ENCODE measurements around the gene NENF.
"Not testable (repeated sequence)": the region's sequence is repeated elsewhere in the genome, so short reads cannot be mapped to it uniquely, and the experiment has no call there.

NENF gene

GRCh38 chr1:212460376-212460775, 27.7 kb downstream of the NENF start:
- DNase-seq (ENCODE audit: low read depth in 3 of 3) = no peak

- no peak for DNase-seq (ENCODE audit: low read depth in 3 of 3)
Measured at GRCh38 chr1:212461916-212462660, 29.4 kb downstream of the NENF start.

DNA sequence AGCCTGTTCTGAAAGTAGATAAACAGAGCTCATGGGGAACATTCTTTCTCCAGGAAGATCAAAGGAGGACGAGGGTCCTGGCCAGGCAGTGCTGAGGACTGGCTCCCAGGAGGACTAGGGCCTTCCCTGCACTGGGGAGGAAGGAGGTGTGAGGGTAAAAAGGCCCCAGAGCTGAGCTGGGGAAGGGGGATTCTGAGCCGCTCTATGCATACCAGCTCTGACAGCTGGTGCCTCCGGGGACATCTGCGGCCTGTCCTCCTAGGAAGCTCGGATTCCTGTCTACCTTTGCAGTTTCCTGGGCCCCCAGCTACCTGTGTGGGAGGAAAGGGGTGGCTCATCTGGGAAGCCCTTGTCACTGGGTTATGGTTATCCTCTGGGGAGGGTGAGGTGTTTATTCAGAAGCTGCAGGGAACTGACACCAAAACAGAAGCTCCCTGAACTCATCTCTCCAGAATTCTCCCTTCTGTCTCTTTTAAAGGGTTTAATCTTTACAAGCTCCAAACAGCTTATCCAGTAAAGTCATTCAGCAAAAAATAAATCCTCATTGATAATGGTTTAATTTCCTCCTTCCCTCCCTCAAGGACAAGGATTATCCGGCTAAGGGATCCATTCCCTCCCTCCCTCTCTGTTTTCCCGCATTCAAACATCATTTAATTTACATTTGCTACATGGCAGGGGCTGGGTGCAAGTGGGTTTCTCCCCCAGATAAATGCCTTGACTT, 31.0 kb downstream of the NENF start:
- no peak for DNase-seq (ENCODE audit: low read depth in 3 of 3)

DNA sequence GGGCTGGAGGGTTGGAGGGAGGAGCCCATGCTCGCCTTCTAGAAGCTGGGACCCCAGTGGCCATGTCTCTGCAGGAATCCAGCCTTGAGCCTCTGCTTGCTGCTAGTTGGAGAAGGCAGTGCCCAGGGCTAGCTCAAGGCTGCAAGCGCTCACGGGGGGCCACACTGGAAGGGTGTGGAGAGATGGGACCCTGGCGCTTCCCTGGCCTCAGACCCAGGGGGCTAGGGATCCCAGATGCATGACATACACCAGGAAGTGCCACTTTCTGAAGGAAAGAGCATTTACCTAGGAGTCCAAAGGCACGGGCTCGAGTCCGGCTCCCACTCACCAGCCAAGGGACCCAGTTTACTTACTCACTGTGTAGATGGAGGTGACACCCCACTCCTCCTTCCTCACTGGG, 32.6 kb downstream of the NENF start:
- no peak for DNase-seq (ENCODE audit: low read depth in 3 of 3)

DNA sequence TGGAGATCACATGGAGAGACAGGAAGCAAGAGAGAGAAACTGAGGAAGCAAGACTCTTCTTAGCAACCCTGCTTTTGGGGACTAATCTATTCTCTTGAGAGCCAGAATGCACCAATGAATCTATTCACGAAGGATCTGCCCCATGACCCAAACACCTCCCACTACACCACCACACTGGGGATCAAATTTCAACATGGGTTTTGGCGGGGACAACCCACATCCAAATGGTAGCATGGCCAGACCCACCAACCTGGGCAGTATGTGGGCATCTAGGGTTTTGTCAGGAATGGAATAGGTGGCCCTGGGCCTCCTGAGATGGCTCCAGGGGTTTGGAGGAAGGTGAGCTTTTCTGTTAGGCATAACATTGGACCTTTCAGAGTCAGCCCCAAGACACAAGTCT, 33.7 kb downstream of the NENF start:
- DNase-seq (ENCODE audit: low read depth in 3 of 3) = no peak

GRCh38 chr1:212466898-212467650, 34.4 kb downstream of the NENF start:
- no peak for DNase-seq (ENCODE audit: low read depth in 3 of 3)

DNA sequence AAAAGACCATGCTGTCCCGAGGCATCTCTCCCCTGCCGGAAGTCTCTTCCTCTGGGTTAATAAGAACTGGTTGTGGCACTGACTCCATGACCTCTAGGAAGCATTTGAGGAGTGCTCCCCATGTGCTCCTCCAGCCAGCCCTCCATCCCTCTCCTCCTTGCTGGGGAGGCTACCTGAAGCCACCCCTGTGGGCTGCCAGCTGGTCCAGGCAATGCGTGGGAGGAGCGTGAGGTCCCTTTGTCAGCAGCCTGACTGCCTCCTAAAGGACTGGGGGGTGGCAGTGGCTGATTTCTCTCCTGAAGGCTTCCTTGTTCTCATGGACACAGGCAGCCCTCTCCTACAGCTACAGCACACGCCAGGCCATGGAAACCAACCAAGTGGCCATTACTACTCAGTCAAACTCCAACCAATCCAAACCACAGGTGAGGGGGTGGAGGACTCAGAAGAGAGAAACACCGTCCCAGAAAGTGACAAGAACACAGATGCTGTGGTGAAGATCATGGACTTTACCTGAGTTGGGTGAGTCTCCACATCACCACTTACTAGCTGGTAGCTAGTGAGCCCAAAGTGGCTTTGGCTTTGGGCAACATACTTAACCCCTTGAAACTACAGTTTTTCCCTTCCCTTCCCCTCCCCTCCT, 35.2 kb downstream of the NENF start:
- no peak for DNase-seq (ENCODE audit: low read depth in 3 of 3)

DNA sequence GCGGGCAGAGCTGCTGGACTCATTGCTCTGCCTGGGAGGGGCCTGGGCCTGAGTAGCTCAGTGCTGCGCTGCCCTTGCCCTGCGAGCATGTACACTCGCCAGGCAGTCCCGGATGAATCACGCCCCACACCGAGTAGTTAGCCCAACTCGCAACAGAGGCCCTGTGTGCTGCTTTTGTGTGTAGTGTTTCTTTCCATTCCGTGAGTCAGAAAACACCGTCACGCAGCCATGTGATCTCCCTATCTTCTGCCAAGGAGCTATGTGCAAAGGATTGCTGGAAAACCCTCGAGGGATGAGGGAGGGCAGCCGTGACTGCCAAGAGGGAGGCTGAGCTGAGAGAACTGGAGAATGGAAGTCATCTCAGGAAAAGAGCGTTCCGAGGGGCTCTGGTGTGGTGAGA, 37.3 kb downstream of the NENF start:
- DNase-seq (ENCODE audit: low read depth in 3 of 3) = no peak

- no peak for DNase-seq (ENCODE audit: low read depth in 3 of 3)
Measured at GRCh38 chr1:212471286-212471685, 38.6 kb downstream of the NENF start.

DNA sequence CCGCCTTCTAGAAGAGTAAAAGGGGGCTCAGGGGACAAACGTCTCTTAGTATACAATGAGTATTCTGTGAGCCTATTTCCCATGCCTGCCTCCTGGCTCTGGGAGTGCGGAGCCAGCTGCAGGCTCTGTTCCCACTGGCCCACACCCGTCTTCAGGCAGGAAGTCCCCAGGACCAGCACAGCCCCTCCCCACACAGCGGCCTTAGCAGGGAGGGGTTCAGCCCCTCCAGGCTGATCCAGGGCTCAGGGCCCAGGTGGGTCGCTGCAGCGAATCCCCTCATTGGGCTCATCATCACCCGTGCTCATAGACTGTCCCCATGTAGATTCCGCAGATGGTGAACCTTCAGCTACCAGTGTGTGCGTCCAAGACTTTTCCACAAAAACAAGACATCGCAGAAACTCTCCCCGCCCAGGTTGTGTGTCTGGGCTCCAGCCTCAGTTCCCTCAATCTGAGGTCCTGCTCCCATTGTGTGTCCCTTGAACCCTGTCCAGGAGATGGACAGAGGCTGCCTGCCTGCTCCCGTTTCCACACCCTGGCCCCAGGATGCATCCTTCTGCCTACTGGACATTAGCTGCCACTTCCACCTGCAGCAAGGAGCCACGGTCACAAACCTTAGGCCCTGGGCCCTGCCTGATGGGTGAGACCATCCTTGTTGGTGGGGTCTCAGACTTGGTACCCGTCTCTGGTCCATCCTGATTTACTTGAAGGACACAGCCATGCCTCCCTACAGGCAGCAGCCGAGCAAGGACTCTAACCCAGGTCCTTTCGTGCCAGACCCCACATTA, 39.4 kb downstream of the NENF start:
- no peak for DNase-seq (ENCODE audit: low read depth in 3 of 3)

DNA sequence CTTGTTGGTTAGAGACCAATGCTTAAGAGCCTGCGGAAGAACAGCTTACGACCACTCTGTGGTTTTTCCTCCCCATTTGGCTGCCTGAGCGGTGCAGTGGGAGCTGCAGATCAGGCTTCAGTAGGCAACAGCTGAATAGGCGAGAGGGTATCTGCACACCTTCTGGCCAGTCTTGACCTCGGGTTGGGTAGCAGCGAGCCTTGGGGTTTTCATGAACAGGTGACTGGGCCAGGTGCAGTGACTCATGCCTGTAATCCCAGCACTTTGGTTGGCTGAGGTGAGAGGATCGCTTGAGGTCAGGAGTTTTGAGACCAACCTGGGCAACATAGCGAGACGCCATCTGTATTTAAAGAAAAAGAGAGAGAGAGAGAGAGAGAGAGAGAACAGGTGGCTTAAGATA, 41.0 kb downstream of the NENF start:
- no peak for DNase-seq (ENCODE audit: low read depth in 3 of 3)

GRCh38 chr1:212475151-212475550, 42.4 kb downstream of the NENF start:
- no peak for DNase-seq (ENCODE audit: low read depth in 3 of 3)

DNA sequence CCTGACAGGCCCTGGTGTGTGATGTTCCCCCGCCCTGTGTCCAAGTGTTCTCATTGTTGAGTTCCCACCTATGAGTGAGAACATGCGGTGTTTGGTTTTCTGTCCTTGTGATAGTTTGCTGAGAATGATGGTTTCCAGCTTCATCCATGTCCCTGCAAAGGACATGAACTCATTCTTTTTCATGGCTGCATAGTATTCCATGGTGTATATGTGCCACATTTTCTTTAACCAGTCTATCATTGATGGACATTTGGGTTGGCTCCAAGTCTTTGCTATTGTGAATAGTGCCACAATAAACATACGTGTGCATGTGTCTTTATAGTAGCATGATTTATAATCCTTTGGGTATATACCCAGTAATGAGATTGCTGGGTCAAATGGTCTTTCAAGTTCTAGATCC, 43.1 kb downstream of the NENF start:
- DNase-seq (ENCODE audit: low read depth in 3 of 3) = not testable (repeated sequence)

GRCh38 chr1:212477014-212477679, 44.4 kb downstream of the NENF start:
- DNase-seq (ENCODE audit: low read depth in 3 of 3) = peak; percentile 43 to 63 (median 60)

GRCh38 chr1:212477680-212478466, 45.2 kb downstream of the NENF start:
- no peak for DNase-seq (ENCODE audit: low read depth in 3 of 3)

DNA sequence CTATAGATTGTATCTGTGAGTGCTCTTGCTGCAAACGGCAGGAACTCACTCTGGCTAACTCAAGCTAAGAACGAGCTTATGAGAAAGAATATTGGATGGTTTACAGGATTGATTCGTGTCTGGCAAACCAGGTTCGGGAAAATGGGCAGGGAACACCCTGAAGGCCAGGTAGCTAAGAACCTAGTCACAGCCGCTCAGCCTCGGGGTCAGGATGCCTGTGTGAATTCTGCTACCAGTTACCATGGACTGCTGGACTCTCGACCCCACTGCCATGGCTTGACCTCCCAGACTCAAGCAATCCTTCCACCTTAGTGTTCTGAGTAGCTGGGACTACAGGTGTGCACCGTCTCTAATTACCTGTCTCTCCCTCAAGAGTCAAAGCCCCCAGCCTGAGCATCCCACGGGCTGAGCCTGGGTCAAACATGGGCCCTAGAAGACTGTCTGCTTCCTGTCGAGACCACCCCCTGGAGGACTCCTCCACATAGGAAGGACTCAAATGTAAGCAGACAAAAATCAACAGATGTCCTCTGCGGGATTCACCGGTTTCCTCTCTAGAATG, 45.8 kb downstream of the NENF start:
- DNase-seq (ENCODE audit: low read depth in 3 of 3) = no peak

GRCh38 chr1:212479188-212479587, 46.5 kb downstream of the NENF start:
- no peak for DNase-seq (ENCODE audit: low read depth in 3 of 3)

- DNase-seq (ENCODE audit: low read depth in 3 of 3) = not testable (repeated sequence)
Measured at GRCh38 chr1:212480711-212481437, 48.2 kb downstream of the NENF start.

DNA sequence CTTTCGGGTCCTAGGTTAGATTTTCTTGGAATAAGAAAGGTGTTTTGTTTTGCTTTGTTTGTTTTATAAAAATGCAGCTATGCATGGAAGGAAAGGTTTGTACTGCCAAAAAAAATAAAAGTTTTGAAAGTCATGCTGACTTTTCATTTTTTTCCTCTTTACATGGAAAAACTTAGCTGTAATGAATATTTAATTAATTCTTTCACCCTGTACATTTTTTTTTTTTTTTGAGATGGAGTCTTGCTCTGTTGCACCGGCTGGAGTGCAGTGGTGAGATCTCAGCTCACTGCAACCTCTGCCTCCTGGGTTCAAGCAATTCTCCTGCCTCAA, 48.7 kb downstream of the NENF start:
- DNase-seq (ENCODE audit: low read depth in 3 of 3) = no peak

All from stimulated activated CD4-positive, alpha-beta T cell treated with anti-CD3 and anti-CD28 coated beads, TNF-alpha, amount 100 ng/mL, for 4 hours (primary cell).